HG02943 (cell line): ENCODE results near the gene MRPL41.
"Not testable (repeated sequence)": the region's sequence is repeated elsewhere in the genome, so short reads cannot be mapped to it uniquely, and the experiment has no call there.

ENCODE experiments used
- ATAC-seq: cut with Tn5 transposase; IDR thresholded peaks from one replicate; pipeline ENCODE4 v1.9.1; 2021; ENCODE audit warnings: mild to moderate bottlenecking, low read depth, moderate library complexity; ENCODE audit not compliant: unreplicated experiment

Gene MRPL41

GRCh38 chr9:137521405-137521985 is 30.2 kb upstream of the MRPL41 start:
- ATAC-seq: no peak

DNA sequence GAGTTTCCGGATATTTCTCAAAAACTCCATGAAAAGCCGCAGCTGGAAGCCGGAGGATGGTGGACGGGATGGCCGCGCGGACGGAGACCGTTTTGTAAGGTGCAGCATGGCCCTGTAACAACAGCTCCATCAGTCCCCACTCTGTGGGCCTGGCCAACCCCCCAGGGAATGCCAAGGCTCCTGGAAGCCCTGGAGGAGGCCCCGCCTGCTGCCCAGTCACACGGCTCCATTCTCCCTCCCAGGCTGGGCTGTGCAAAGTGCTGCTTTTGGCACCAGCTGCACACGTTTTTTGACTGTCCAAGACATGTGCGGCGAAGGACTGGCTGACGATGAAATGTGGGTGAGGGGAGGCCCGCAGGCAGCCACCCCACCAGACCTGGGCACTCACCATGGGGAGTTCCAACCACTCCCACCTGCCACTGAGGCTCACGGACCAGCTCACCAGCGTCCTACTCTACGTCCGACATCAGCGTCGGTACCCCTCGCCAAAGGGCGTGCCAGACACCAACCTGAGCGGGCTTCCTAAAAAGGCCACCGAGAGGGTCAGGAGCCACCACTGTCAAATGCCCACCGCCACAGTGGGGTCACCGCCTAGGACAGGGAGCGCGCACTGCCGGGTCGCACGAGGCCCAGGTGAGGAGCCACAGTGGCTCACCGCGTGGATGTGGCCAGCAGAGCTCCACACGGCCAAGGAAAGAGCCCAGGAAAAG is 28.8 kb upstream of the MRPL41 start:
- ATAC-seq: no peak

DNA sequence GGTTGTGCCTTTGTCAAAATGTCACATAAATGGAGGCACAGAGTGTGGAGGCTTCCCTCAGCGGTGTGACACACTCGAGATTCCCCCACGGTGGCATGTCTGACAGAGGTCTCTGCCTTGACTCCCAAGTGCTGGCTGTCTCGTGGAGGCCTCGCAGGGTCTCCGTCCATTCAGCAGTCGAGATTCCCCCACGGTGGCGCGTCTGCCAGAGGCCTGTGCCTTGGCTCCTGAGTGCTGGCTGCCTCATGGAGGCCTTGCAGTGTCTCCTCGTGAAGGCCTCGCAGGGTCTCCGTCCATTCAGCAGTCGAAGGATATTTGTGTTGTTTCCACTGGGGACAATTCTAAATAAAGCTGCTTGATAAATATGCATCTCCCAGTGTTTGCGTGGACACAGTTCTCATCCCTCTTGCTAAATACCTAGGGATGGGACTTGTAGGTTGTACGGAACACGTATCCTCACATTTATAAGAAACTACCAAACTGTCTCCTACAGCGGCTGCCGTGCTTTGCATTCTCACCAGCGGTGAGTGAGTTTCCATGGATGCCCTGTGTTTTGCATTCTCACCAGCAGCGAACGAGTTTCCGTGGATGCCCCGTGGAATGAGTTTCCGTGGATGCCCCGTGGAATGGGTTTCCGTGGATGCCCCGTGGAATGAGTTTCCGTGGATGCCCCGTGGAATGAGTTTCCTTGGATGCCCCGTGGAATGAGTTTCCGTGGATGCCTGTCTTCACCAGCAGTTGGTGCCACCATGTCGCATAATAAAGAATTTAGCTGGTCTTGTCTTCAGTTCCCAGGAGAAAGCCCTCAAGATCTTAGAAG is 27.3 kb upstream of the MRPL41 start:
- ATAC-seq: no peak

- no peak for ATAC-seq
Observed at GRCh38 chr9:137524981-137525317, 26.7 kb upstream of the MRPL41 start.

- ATAC-seq: no peak
Observed at GRCh38 chr9:137530331-137530730, 21.3 kb upstream of the MRPL41 start.

DNA sequence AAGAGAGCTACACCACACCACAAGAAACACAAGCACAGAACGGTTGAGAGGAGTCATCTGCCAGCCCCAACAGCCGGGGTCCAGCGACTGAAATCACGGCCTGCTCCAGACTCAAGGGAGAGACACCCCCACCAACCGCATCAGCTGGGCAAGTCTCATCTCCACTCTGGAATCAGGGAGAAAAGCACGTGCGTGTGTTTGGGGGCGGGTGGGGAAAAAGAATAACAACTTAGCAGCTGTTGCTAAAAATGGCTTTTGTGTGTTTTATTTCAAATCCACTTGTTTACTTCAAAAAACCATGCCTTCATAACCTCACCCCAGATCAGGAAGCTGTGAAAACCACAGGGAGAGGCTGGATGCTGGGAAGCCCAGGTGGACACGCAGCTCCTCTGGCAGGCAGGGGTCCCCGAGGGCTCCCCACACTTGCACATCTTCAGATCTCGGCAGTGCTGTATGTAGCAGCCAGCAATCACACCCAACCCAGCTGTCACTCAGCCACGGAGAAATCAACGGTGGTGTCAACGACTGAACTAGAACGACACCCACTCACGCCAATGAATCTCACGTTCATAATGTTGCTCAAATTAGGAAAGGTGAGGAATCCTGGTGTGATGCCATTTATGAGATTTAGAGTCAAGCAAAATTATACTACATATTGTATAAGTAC is 20.4 kb upstream of the MRPL41 start:
- no peak for ATAC-seq

- ATAC-seq: not testable (repeated sequence)
Observed at GRCh38 chr9:137532891-137533468, 18.7 kb upstream of the MRPL41 start.

DNA sequence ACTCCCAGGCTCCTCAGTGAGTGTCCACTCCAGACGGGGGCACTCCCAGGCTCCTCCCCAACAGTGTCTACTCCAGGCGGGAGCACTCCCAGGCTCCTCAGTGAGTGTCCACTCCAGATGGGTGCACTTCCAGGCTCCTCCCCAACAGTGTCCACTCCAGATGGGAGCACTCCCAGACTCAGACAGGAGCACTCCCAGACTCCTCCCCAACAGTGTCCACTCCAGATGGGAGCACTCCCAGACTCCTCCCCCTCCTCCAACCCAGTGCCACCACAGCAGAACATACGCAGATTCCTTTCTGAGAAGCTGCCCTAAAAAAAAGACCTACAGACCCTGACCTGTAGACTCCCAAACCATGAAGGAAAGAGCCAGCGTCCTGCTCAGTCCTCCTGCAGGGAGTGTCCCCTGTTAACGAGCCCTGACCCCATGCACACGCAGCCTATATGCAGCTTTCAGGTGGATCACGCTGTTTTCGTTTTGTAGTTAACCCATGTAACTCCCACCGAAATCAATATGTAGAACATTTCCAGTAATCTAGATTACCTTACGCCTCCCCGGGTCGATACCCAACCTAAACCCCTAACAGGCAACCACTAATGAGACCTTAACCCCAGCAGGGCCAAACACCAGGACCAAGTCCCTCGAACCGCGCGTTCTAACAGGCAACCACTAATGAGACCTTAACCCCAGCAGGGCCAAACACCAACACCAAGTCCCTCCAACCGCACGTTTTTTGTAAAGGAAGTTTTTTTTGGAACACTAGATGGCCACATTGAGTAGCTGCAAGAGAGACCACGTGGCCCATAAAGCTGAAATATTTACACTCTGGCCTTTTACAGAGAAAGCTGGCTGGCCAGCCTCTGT is 17.2 kb upstream of the MRPL41 start:
- ATAC-seq: no peak

DNA sequence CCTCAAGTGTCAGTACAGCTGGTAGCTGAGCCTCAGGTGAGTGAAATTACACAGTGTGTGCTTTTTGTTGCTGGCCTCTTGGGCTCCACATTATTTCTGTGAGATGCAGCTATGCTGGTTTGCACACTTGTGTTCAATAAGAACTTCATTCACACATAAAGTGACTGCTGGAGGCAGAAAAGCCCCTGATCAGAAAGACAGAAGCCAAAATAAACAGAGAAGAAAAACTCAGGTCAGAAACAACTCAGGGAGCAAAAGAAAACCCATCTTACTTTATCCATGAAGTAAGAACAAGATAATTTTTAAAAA is 16.6 kb upstream of the MRPL41 start:
- no peak for ATAC-seq

- not testable (repeated sequence) for ATAC-seq
Observed at GRCh38 chr9:137536594-137537131, 15.0 kb upstream of the MRPL41 start.

- no peak for ATAC-seq
Observed at GRCh38 chr9:137538058-137538457, 13.6 kb upstream of the MRPL41 start.

GRCh38 chr9:137540536-137540935 is 11.1 kb upstream of the MRPL41 start:
- no peak for ATAC-seq

- no peak for ATAC-seq
Observed at GRCh38 chr9:137542486-137542885, 9.2 kb upstream of the MRPL41 start.

- ATAC-seq: no peak
Observed at GRCh38 chr9:137543237-137543963, 8.3 kb upstream of the MRPL41 start.

DNA sequence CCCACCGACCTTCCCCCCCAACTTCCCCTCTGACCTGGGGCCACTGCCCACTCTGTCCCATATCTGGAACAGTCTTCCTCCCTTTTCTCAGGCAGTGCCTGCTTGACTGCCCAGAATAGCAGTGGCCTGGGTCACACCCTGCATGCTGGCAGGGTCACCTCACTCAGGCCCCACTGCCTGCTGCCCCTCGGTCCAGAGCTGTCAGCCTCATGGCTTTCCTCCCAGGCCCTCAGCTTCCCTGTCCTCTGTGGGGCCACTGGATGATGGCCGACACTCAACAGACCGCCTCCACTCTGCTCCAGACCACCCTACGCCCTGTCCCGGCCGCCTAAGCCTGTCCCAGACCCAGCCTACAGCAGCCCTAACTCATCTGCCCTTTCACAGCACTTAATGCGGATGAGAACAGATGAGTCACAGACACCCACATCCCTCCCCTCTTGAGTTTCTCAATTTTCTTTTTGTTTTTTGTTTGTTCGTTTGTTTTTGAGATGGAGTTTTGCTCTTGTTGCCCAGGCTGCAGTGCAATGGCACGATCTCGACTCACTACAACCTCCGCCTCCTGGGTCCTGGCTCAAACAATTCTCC is 7.4 kb upstream of the MRPL41 start:
- ATAC-seq: no peak

GRCh38 chr9:137545123-137545522 is 6.6 kb upstream of the MRPL41 start:
- ATAC-seq: no peak

DNA sequence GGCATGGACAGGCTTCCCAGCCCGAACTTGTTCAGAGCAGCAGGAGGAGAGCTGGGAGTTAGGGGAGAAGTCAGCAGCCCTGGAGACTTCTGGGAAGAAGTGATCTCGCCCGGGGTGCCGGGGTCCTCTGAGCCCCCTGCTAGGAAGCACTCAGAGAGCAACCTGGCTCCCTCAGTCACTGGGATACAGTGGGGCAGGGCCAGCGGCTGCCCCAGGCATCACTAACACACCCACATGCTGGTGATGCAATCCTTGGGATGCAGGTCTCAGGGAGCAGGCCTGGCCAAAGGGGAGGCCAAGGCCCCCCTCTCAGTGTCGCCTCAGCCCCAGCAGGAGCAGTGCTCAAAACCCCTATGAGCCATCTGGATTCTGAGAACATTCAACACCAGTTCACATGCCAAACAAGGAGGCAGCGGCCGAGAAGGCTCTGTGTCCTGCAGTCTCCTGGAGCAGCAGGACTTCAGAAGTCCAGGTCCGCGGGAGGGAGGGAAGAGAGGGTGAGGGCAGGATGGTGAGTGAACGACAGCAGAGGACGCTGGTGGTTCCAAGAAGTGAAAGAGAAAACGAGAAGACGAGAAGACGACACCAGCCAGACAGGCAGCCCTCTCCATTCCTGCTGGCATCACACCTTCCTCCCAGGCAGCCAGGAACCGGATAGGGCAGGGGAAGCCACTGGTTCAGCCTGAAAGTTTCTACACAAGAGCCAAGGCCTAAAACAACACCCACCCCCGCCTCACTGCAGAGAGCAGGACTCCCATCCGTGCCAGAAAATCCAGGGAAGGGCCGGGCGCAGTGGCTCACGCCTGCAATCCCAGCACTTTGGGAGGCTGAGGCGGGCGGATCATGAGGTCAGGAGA is 3.8 kb upstream of the MRPL41 start:
- no peak for ATAC-seq

GRCh38 chr9:137550231-137550621 is 1.5 kb upstream of the MRPL41 start, which contains the start of gene PNPLA7:
TSS of gene PNPLA7 (minus strand) at chr9:137550402. CDS start at chr9:137550197, 205 bp downstream.
- no peak for ATAC-seq
